NCI-H2227 treated with DMSO at 0.1 percent for 48 hours (cell line): ENCODE data around the gene MCEMP1.
"Not testable (repeated sequence)": the region's sequence is repeated elsewhere in the genome, so short reads cannot be mapped to it uniquely, and the experiment has no call there.

Experiments used
- DNase-seq: peaks from one replicate; lab custom pipeline; 2025; lab: John Stamatoyannopoulos, UW

Gene MCEMP1

DNA sequence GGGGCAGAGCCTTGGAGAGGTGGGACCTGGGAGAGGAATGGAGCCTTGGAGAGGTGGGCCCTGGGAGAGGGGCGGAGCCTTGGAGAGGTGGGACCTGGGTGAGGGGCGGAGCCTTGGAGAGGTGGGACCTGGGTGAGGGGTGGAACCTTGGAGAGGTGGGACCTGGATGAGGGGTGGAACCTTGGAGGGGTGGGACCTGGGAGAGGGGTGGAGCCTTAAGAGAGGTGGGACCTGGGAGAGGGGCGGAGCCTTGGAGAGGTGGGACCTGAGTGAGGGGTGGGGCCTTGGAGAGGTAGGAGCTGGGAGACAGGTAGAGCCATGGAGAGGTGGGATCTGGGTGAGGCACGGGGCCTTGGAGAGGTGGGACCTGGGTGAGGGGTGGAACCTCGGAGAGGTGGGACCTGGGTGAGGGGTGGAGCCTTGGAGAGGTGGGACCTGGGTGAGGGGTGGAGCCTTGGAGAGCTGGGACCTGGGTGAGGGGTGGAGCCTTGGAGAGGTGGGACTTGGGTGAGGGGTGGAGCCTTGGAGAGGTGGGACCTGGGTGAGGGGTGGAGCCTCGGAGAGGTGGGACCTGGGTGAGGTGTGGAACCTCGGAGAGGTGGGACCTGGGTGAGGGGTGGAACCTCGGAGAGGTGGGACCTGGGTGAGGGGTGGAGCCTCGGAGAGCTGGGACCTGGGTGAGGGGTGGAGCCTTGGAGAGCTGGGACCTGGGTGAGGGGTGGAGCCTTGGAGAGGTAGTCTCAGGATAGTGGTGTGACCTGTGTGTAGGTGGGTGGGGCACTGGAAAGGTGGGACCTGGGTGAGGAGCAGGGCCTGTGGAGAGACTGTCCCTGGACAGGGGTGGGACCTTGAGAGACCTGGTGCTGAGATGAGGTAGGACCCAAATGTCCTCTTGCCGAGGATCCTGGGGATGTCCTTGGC is 33.0 kb upstream of the MCEMP1 start:
- not testable (repeated sequence) for DNase-seq

GRCh38 chr19:7644550-7644877 is 32.4 kb upstream of the MCEMP1 start:
- no peak for DNase-seq

DNA sequence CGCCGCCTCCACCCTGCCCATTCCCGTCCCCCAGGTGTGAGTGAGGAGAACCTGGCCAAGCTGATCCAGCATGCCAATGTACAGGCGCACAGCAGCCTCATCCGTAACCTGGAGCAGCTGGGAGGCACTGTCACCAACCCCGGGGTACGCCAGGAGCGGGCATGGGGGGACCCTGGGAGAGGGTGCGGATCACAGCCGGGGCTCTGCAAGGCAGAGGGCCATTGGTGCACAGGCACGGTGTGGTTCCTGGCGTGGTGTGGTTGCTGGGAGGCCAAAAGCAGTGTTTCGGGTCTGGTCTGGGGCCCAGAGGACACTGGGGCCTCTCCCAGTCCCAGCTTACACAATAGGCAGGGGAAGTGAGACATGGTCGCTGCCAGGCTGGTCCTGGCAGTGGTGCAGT is 31.7 kb upstream of the MCEMP1 start:
- DNase-seq, result no peak

- no peak for DNase-seq
Observed at GRCh38 chr19:7645656-7646425, 31.0 kb upstream of the MCEMP1 start.

DNA sequence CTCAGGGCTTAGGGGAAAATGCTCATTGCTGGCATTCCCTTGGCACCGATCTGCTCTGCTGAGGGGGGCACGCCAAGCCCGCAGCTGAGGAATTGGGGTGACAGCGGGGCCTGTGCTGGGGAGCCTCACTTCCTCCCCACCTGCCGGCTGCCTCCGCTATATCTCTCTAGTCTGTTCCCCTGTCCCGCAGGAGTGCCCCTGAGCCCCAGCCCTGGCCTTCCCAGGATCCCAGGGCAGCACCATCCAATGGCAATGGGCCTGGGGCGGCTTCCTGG is 30.5 kb upstream of the MCEMP1 start:
- no peak for DNase-seq

DNA sequence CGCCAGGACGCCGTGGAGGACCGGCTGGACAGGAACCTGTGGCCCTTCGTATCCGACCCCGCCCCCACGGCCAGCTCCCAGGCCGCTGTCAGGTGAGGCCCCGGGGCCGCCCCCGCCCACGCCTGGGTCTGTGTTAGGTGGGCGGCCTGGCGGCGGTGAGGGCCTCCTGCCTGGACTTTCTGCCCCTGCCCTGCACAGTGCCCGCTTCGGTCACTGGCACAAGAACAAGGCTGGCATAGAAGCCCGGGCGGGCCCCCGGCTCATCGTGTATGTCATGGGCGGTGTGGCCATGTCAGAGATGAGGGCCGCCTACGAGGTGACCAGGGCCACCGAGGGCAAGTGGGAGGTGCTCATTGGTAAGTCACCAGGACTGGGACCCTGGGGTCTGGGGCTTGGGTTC is 29.7 kb upstream of the MCEMP1 start:
- DNase-seq, result no peak

DNA sequence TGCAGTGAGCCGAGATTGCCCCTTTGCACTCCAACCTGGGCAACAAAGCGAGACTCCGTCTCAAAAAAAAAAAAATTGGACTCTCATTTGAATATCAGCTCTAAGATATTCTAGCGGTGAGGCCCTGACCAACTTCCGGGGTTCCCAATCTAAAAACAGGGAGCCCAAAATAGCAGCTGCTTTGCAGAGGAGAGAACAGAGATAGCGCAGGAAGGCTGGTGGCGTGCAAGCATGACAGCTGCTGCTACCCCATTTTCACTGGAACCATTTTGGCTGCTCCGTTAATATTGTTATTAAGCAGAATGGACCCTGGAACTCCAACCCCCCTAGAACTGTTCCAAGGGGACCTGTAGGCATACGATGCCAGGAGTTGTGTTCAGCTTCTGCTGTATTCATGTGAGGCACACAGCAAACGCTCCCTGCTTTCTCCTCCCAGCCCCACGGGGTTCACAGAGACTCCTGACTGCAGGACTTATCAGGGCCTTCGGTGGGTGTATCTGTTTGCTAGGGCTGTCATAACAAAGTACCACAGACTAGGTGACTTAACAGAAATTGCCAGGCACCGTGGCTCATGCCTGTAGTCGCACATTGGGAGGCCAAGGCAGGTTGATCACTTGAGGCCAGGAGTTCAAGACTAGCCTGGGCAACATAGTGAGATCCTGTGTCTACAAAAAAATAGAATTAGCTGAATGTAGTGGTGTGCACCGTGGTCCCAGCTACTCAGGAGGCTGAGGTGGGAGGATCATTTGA is 28.4 kb upstream of the MCEMP1 start:
- no peak for DNase-seq

DNA sequence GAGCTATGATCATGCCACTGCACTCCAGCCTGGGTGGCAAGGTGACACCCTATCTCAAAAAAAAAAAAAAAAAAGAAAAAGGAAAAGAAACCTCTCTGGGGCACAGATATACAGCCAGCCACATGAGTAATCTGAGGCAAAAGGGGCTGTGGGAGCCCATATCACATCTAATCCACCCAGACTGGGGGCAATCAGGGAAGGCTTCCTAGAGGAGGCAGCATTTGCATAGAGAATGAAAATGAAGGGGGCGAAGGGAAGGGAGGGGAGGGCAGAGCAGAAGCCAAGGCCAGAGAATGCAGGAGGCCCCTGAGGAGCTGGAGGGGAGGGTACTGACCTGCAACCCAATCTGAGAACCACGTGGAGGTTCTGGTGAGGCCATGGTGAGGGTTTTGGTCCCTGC is 26.7 kb upstream of the MCEMP1 start:
- DNase-seq, result no peak

DNA sequence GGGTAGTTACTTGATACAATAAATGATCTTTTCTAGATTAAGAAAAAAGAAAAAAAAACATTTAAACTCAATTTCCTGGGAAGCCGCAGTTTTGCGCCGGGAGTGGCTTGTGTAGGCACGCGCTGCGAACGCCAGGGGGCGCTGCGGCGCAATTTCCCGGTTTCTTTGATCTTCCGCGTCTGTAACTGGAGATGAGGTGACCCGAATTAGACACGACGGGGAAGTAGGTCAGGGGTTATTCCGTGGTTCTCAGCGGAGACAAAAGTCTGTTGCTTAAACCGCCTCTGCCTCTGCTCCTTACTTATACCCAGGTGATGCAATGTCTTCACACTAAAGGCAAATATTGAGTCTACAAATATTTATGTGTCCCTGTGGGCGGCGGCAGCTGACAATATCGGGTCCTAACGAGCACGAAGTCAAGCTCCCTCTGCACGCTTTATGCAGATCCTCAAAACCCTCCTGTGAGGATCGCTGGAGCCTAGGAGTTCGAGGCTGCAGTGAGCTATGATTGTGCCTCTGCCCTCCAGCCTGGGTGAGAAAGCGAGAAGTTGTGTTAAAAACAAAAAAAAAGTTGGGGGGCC is 24.7 kb upstream of the MCEMP1 start:
- peak; percentile 46 for DNase-seq

- no peak for DNase-seq
Observed at GRCh38 chr19:7654401-7654800, 22.5 kb upstream of the MCEMP1 start.

DNA sequence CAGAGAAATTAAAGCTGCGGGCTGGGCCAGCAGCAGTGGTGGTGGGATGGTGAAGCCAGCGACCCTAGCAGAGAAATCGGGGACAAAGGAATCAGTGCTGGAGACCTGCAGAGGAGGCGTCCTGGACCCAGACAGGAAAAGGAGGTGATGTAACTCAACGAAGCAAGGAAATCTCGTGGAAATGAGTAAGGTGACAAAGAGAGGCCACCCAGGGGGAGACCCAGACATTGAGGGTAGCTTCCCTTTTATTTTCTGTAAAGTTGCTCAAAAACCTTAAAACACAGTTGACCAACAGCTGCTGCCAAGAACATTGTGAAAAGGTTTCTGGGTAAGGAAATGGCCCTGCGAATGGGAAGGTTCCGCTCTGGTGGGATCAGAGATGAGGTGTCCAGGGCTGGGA is 21.3 kb upstream of the MCEMP1 start:
- no peak for DNase-seq

- no peak for DNase-seq
Observed at GRCh38 chr19:7657131-7657751, 19.6 kb upstream of the MCEMP1 start.

GRCh38 chr19:7658219-7658686 is 18.6 kb upstream of the MCEMP1 start:
- DNase-seq, result peak; percentile 44

- no peak for DNase-seq
Observed at GRCh38 chr19:7661744-7662538, 14.9 kb upstream of the MCEMP1 start.

DNA sequence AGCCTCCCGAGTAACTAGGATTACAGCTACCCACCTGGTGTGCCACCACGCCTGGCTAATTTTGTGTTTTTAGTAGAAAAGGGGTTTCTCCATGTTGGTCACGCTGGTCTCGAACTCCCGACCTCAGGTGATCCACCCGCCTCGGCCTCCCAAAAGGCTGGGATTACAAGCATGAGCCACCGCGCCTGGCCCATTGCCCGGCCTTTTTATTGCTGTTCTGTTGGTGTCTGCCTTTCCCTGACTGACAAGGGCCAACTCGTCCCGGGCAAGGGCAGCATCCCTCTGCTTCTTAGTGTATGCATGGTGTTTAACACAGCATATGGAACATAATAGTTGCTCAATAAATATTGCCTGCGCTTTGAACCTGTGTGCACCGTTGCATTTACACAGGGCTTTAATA is 14.2 kb upstream of the MCEMP1 start:
- DNase-seq, result no peak

DNA sequence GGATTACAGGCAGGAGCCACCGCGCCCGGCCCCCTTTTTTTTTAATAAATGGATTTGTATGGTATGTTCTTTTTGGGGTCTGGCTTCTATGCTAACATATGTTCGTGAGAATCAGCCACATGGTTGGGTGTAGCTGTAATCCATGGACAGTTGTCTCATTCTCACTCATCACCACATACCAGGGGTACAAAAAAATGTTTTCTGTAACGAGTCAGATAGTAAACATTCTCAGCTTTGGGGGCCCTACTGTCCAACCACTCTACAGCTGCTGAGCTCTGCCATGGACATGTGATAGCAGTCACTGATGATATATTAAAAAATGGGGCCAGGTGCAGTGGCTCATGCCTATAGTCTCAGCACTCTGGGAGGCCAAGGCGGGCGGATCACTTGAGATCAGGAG is 13.2 kb upstream of the MCEMP1 start:
- no peak for DNase-seq

- no peak for DNase-seq
Observed at GRCh38 chr19:7665076-7665475, 11.8 kb upstream of the MCEMP1 start.

- DNase-seq, result no peak
Observed at GRCh38 chr19:7668842-7669241, 8.0 kb upstream of the MCEMP1 start, which contains the start of gene RETN. TSS of gene RETN (plus strand) at chr19:7669049. CDS start at chr19:7669327, 278 bp downstream.

DNA sequence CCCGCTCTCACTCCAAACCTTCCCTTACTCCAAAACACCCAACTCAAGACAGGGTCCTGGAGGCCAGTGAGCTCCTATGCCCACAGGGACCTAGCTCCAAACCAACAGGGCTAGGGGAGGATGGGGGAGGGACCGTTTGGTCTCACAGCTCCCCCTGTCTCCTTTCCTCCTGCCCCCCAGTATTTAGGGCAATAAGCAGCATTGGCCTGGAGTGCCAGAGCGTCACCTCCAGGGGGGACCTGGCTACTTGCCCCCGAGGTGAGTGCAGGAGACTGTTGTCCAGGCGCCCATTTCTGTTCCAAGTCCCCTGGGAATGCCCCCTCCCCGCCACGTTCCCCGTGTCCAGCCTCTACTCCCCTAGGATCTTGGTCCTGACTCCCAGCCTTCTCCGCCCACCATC is 7.2 kb upstream of the MCEMP1 start:
- no peak for DNase-seq

GRCh38 chr19:7670150-7670783 is 6.6 kb upstream of the MCEMP1 start:
- DNase-seq, result no peak

- no peak for DNase-seq
Observed at GRCh38 chr19:7670790-7671189, 6.1 kb upstream of the MCEMP1 start.
